Left ventricle myocardium inferior (tissue), 1 donor: ENCODE data around the gene SCRG1. TPM values are rescaled to one million over a fixed set of nuclear protein-coding genes. Genes with fewer than 3 reads are reported as not detected.

Experiments used
- DNase-seq: peaks from one replicate; pipeline ENCODE4 v3.0.0-alpha.2; 2020
- H3K27ac ChIP-seq: fragments of 200-600 bp; replicated peaks from 2 replicates; pipeline ENCODE4 v1.8.0; 2021
- H3K27me3 ChIP-seq: fragments of 200-600 bp; 2 replicates; pipeline ENCODE4 v1.8.0; 2021; ENCODE audit warnings: low read depth
- H3K36me3 ChIP-seq: fragments of 200-600 bp; 2 replicates; pipeline ENCODE4 v1.8.0; 2021
- H3K4me1 ChIP-seq: fragments of 200-600 bp; 2 replicates; pipeline ENCODE4 v1.8.0; 2021
- H3K4me3 ChIP-seq: fragments of 200-600 bp; 2 replicates; pipeline ENCODE4 v1.8.0; 2021; ENCODE audit warnings: mild to moderate bottlenecking, moderate library complexity
- H3K9me3 ChIP-seq: fragments of 200-600 bp; replicated peaks from 2 replicates; pipeline ENCODE4 v1.8.0; 2021
- intact Hi-C: fragments of 100-400 bp; cut with micrococcal nuclease; formaldehyde crosslinking; loops from one replicate; pipeline ENCODE4 v1.11.0; 2022
- total RNA-seq: library from RNA; stranded (reverse); fragmentation: NEBNext Ultra II Directional; extraction: Animal tissue kit (Norgen Biotek cat#: 25700); gene quantifications from one replicate; pipeline ENCODE4 v1.2.1, GENCODE V29; 2021
- TF ChIP-seq, protein P1 (sequence below): fragments of 200-600 bp; IDR thresholded peaks from 2 replicates; pipeline ENCODE4 v1.8.0; 2021; ENCODE audit warnings: antibody characterized with exemption, mild to moderate bottlenecking, borderline replicate concordance
- donor health status: DM: no; HTN: yes; CAD: no; lungs with severe emphysema.

Gene SCRG1
- total RNA-seq, 1 donor from 2014 or later = 0.41 TPM

- H3K27ac ChIP-seq = no peak overlapping the region
- intact Hi-C loops = no loop called here
- H3K27me3 ChIP-seq = no peaks in the 10 kb centered on the region
Observed at GRCh38 chr4:173426064-173426463, 27.1 kb upstream of the SCRG1 start.

GRCh38 chr4:173424899-173425805, 26.2 kb upstream of the SCRG1 start:
- H3K27me3 ChIP-seq = no peaks in the 10 kb centered on the region
- DNase-seq = no peak
- H3K27ac ChIP-seq = no peak overlapping the region
- intact Hi-C loops = loop anchor here (5.0 kb wide), 1 partner anchor 67 kb away; no protein-coding TSS in a partner anchor
- TF ChIP-seq, protein P1, sequence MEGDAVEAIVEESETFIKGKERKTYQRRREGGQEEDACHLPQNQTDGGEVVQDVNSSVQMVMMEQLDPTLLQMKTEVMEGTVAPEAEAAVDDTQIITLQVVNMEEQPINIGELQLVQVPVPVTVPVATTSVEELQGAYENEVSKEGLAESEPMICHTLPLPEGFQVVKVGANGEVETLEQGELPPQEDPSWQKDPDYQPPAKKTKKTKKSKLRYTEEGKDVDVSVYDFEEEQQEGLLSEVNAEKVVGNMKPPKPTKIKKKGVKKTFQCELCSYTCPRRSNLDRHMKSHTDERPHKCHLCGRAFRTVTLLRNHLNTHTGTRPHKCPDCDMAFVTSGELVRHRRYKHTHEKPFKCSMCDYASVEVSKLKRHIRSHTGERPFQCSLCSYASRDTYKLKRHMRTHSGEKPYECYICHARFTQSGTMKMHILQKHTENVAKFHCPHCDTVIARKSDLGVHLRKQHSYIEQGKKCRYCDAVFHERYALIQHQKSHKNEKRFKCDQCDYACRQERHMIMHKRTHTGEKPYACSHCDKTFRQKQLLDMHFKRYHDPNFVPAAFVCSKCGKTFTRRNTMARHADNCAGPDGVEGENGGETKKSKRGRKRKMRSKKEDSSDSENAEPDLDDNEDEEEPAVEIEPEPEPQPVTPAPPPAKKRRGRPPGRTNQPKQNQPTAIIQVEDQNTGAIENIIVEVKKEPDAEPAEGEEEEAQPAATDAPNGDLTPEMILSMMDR = no peak
- no peaks in the 10 kb centered on the region for H3K9me3 ChIP-seq
- H3K36me3 ChIP-seq = no peaks in the 10 kb centered on the region
- peaks cover 16% of the 10 kb centered on the region for H3K4me1 ChIP-seq
- no peak overlapping the region for H3K4me3 ChIP-seq

More at GRCh38 chr4:173426064-173426463, 27.1 kb upstream of the SCRG1 start:
- DNase-seq = no peak
- H3K4me3 ChIP-seq = no peak overlapping the region
- TF ChIP-seq, protein P1 = no peak
- H3K36me3 ChIP-seq = no peaks in the 10 kb centered on the region
- H3K9me3 ChIP-seq = peaks cover 6% of the 10 kb centered on the region
- peaks cover 9% of the 10 kb centered on the region for H3K4me1 ChIP-seq

GRCh38 chr4:173420801-173421200, 21.9 kb upstream of the SCRG1 start:
- Histone ChIP-seq H3K27me3 (no peaks in the 10 kb centered on the region), H3K9me3 (no peaks in the 10 kb centered on the region), H3K4me3 (no peak overlapping the region), H3K27ac (no peak overlapping the region), H3K4me1 (peaks cover 15% of the 10 kb centered on the region), H3K36me3 (no peaks in the 10 kb centered on the region)
- intact Hi-C loops = loop anchor here (5.0 kb wide), 1 partner anchor 72 kb away; no protein-coding TSS in a partner anchor
- TF ChIP-seq, protein P1 = no peak
- no peak for DNase-seq

DNA sequence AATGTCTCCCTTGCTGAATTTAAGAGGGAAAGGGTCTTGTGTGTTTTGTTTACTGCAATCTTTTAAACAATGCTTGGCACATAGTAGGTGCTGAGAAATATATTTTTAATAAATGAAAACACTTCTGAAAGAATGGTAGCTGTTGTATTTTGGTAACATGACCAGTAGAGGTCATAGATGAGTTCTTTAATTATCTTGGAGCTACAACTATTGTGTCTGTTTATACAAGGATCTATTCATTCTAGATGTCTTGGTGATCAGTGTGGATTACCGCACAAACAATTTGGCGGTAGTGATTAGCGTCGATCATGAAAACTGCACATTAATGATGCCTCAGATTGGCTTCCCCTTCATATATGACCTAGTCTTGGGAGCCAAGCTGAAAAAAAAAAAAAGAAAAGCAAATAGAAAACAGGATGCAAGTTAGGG, 21.4 kb upstream of the SCRG1 start:
- Histone ChIP-seq H3K4me1 (peaks cover 11% of the 10 kb centered on the region), H3K36me3 (no peaks in the 10 kb centered on the region), H3K4me3 (no peak overlapping the region), H3K9me3 (no peaks in the 10 kb centered on the region), H3K27ac (no peak overlapping the region), H3K27me3 (no peaks in the 10 kb centered on the region)
- TF ChIP-seq, protein P1 = peak; percentile 62
- no peak for DNase-seq
- intact Hi-C loops = loop anchor here (5.0 kb wide), 1 partner anchor 72 kb away; no protein-coding TSS in a partner anchor

- no peaks in the 10 kb centered on the region for H3K9me3 ChIP-seq
- H3K36me3 ChIP-seq = no peaks in the 10 kb centered on the region
- DNase-seq = no peak
- H3K27me3 ChIP-seq = no peaks in the 10 kb centered on the region
- no peak overlapping the region for H3K27ac ChIP-seq
- H3K4me3 ChIP-seq = no peak overlapping the region
- TF ChIP-seq, protein P1 = no peak
- intact Hi-C loops = loop anchor here (10.0 kb wide), 1 partner anchor 404 kb away; no protein-coding TSS in a partner anchor
- peaks cover 7% of the 10 kb centered on the region for H3K4me1 ChIP-seq
Observed at GRCh38 chr4:173418639-173419038, 19.7 kb upstream of the SCRG1 start.
